Esophagus muscularis mucosa (tissue), 4 donors: ENCODE measurements around the gene ARFRP1.

Experiments used
- CTCF ChIP-seq, 3 experiments: fragments of 200-600 bp in 2 of 3; fragments of 450-650 bp in 1 of 3; sonication (generic) in 2 of 3; IDR thresholded peaks; one replicate each; pipeline ENCODE4 v1.5.1; 2017 to 2019; ENCODE audit warnings: antibody characterized with exemption in 3 of 3, mild to moderate bottlenecking in 2 of 3, moderate library complexity in 1 of 3
- EP300 ChIP-seq: sonication (generic); formaldehyde crosslinking; IDR thresholded peaks from one replicate; pipeline ENCODE4 v1.6.1; 2017; ENCODE audit warnings: antibody characterized with exemption
- POLR2A ChIP-seq: fragments of 450-650 bp; IDR thresholded peaks from one replicate; pipeline ENCODE4 v1.6.1; 2017; ENCODE audit warnings: antibody characterized with exemption, moderate library complexity, mild to moderate bottlenecking, low read depth
- POLR2AphosphoS5 ChIP-seq, 2 donors: sonication (generic); formaldehyde crosslinking; IDR thresholded peaks; one replicate each; pipeline ENCODE4 v1.6.1; 2017; ENCODE audit warnings: antibody characterized with exemption in 2 of 2

- TF ChIP-seq CTCF (IDR thresholded peaks at IDR 0.05), result no peak
- no peak for TF ChIP-seq EP300
- no peak for TF ChIP-seq POLR2AphosphoS5 (IDR thresholded peaks at IDR 0.05)
- no peak for TF ChIP-seq POLR2A
Observed at GRCh38 chr20:63741354-63741675, 33.5 kb upstream of the ARFRP1 start.
